B cell (primary cell): ENCODE measurements around the gene SIRPA. TPM values are rescaled to one million over a fixed set of nuclear protein-coding genes. Genes with fewer than 3 reads are reported as not detected.

Experiments
- ATAC-seq: fragments of 200-7000 bp; cut with Tn5 transposase; one replicate; pipeline ENCODE4 v1.10.0; 2021; ENCODE audit warnings: low read depth, mild to moderate bottlenecking, moderate number of reproducible peaks, moderate library complexity
- CTCF ChIA-PET: fragments of 350-600 bp; sonication (Branson Sonifier 250); formaldehyde crosslinking; loops from one replicate; lab custom pipeline; 2021; ENCODE audit warnings: antibody characterized with exemption, inconsistent platforms; lab: Charles Lee
- POLR2A ChIA-PET: fragments of 350-600 bp; sonication (Branson Sonifier 250); formaldehyde crosslinking; loops from one replicate; lab custom pipeline; 2021; ENCODE audit warnings: antibody characterized with exemption; lab: Charles Lee
- DNase-seq: peaks from one replicate; pipeline ENCODE4 v3.0.0; 2013
- H2AFZ ChIP-seq: 2 replicates; pipeline ENCODE4 v1.6.1; 2012; ENCODE audit warnings: mild to moderate bottlenecking, low read depth, low read length; ENCODE audit not compliant: insufficient read depth, poor library complexity, severe bottlenecking
- H3K27ac ChIP-seq, 2 donors: 1 replicate in 1 of 2; 2 replicates in 1 of 2; pipeline ENCODE4 v1.5.1; 2012 to 2013; ENCODE audit warnings: low read length in 2 of 2, mild to moderate bottlenecking in 2 of 2, moderate library complexity in 1 of 2
- H3K27me3 ChIP-seq, 4 experiments: fragments of 200-600 bp in 1 of 4; sonication (generic) in 1 of 4; replicated peaks in 1 of 4; 1 replicate in 2 of 4; 2 replicates in 2 of 4; pipeline versions ENCODE4 v1.6.1 to v1.7.0; 2013 to 2016; ENCODE audit warnings: low read length in 3 of 4, mild to moderate bottlenecking in 2 of 4, mixed read lengths in 1 of 4, moderate library complexity in 1 of 4; ENCODE audit not compliant: insufficient read depth in 4 of 4, control insufficient read depth in 3 of 4; ENCODE audit errors: control extremely low read depth in 1 of 4
- H3K36me3 ChIP-seq, 2 experiments: replicated peaks in 1 of 2; 1 replicate in 1 of 2; 2 replicates in 1 of 2; pipeline versions ENCODE4 v1.6.1 to v1.7.1; 2013; ENCODE audit warnings: low read length in 1 of 2; ENCODE audit not compliant: insufficient read depth in 2 of 2, control insufficient read depth in 1 of 2; ENCODE audit errors: control extremely low read depth in 1 of 2, extremely low read depth in 1 of 2
- H3K4me1 ChIP-seq, 2 donors: fragments of 200-600 bp in 1 of 2; sonication (generic) in 1 of 2; 1 replicate in 1 of 2; 2 replicates in 1 of 2; pipeline versions ENCODE4 v1.5.1 to v1.6.1; 2013 to 2017; ENCODE audit warnings: low read length in 2 of 2; ENCODE audit not compliant: control insufficient read depth in 2 of 2, insufficient read depth in 2 of 2
- H3K4me2 ChIP-seq: replicated peaks from 2 replicates; pipeline ENCODE3; 2012; ENCODE audit warnings: mild to moderate bottlenecking, low read depth, low read length; ENCODE audit not compliant: poor library complexity, severe bottlenecking
- H3K4me3 ChIP-seq, 5 experiments: fragments of 200-600 bp in 1 of 5; sonication (generic) in 1 of 5; 1 replicate in 3 of 5; 2 replicates in 2 of 5; pipeline versions ENCODE4 v1.5.1 to v1.7.0; 2011 to 2016; ENCODE audit warnings: low read length in 4 of 5, mild to moderate bottlenecking in 4 of 5, low read depth in 2 of 5, control low read depth in 1 of 5, moderate library complexity in 1 of 5; ENCODE audit not compliant: insufficient read depth in 1 of 5; ENCODE audit errors: control extremely low read depth in 1 of 5, extremely low read depth in 1 of 5
- H3K79me2 ChIP-seq: fragments of 200-600 bp; sonication (generic); one replicate; pipeline ENCODE4 v1.6.0; 2016; ENCODE audit warnings: low read length; ENCODE audit not compliant: control insufficient read depth, insufficient read depth
- H3K9ac ChIP-seq: fragments of 200-600 bp; sonication (generic); 2 replicates; pipeline ENCODE4 v1.6.1; 2017; ENCODE audit warnings: mild to moderate bottlenecking, low read length, moderate library complexity
- H3K9me3 ChIP-seq, 3 donors: one replicate each; pipeline versions ENCODE4 v1.6.1 to v1.7.1; 2013; ENCODE audit warnings: low read length in 2 of 3; ENCODE audit not compliant: control insufficient read depth in 2 of 3, insufficient read depth in 1 of 3; ENCODE audit errors: control extremely low read depth in 1 of 3
- H4K20me1 ChIP-seq: 2 replicates; pipeline ENCODE4 v1.6.0; 2012; ENCODE audit warnings: mild to moderate bottlenecking, low read length; ENCODE audit not compliant: insufficient read depth, control insufficient read depth, poor library complexity, severe bottlenecking
- H3K27ac Mint-ChIP-seq: one replicate; pipeline ENCODE4 v1.8.0; 2021; ENCODE audit warnings: mixed read lengths
- H3K27me3 Mint-ChIP-seq: one replicate; pipeline ENCODE4 v1.8.0; 2021; ENCODE audit warnings: mixed read lengths
- H3K4me1 Mint-ChIP-seq: one replicate; pipeline ENCODE4 v1.8.0; 2021; ENCODE audit warnings: mixed read lengths
- H3K4me3 Mint-ChIP-seq: one replicate; pipeline ENCODE4 v1.8.0; 2021; ENCODE audit warnings: mixed read lengths
- H3K9me3 Mint-ChIP-seq: one replicate; pipeline ENCODE4 v1.8.0; 2022; ENCODE audit warnings: mixed read lengths; ENCODE audit not compliant: insufficient read depth
- CTCF ChIP-seq: fragments of 200-600 bp; IDR thresholded peaks from one replicate; pipeline ENCODE4 v1.8.0; 2022; ENCODE audit warnings: antibody characterized with exemption, mild to moderate bottlenecking
- EZH2 ChIP-seq: IDR thresholded peaks from 2 replicates; pipeline ENCODE4 v1.6.1; 2012; ENCODE audit warnings: borderline replicate concordance, low read depth, mild to moderate bottlenecking, moderate library complexity, low read length; ENCODE audit not compliant: insufficient read depth, poor library complexity, severe bottlenecking
- WGBS: methylation state at CpG from one replicate; pipeline ENCODE4 v1.1.5; 2013; ENCODE audit warnings: missing lambda C conversion rate; ENCODE audit not compliant: insufficient coverage; 5-methylcytosine and 5-hydroxymethylcytosine counted together
- intact Hi-C: fragments of 100-400 bp; cut with micrococcal nuclease; formaldehyde crosslinking; loops from one replicate; pipeline ENCODE4 v1.10.0; 2022
- polyA plus RNA-seq: library from polyadenylated mRNA; depleted of rRNA; stranded (reverse); fragments of >200 nt; gene quantifications from 2 replicates; pipeline ENCODE4 v1.2.3, GENCODE V29; 2012
- total RNA-seq, 2 donors: library from RNA; stranded (reverse); fragments of 120-200 nt in 1 of 2; gene quantifications; 1 replicate in 1 of 2; 2 replicates in 1 of 2; pipeline versions ENCODE4 v1.2.3 to v1.2.4, GENCODE V29; 2013 to 2022

Gene SIRPA
- total and polyA plus RNA-seq, 2 donors (not counting 1 experiment from before 2014, with no cell fraction given) = 0.94 to 10.2 TPM

GRCh38 chr20:1867495-1868260 lies 27.5 kb upstream of the SIRPA start:
- H3K4me3 Mint-ChIP-seq = no peak overlapping the region
- DNase-seq = no peak
- no peak for ATAC-seq
- Histone ChIP-seq H3K27me3 (peaks cover 0 to 27% (median 6%) of the 10 kb centered on the region in 4 experiments), H4K20me1 (no peaks in the 10 kb centered on the region), H3K9me3 (peaks cover 0 to 6% (median under 1%) of the 10 kb centered on the region in 3 donors), H3K27ac (no peak overlapping the region), H3K36me3 (no peaks in the 10 kb centered on the region), H3K9ac (no peak overlapping the region), H3K4me2 (no peak overlapping the region), H2AFZ (no peak overlapping the region), H3K4me3 (no peak overlapping the region), H3K79me2 (no peaks in the 10 kb centered on the region), H3K4me1 (peaks cover 52 to 53% of the 10 kb centered on the region in 2 donors)
- H3K27me3 Mint-ChIP-seq = peaks cover 18% of the 10 kb centered on the region
- ChIA-PET CTCF (interaction anchor here (1.3 kb wide), 1 partner anchor 15 kb away, joined by 4 read pairs; no protein-coding TSS in a partner anchor), POLR2A (interaction anchor here (0.7 to 1.1 kb wide), 3 partner anchors 11 to 49 kb away, joined by 4 to 6 read pairs (median 5); no protein-coding TSS in a partner anchor)
- no peaks in the 10 kb centered on the region for H3K9me3 Mint-ChIP-seq
- intact Hi-C loops = no loop called here
- TF ChIP-seq CTCF (no peak), EZH2 (no peak)
- no CpG with 5 or more reads among the region's 3 CpGs for WGBS
- no peak overlapping the region for H3K27ac Mint-ChIP-seq
- H3K4me1 Mint-ChIP-seq = peaks cover 58% of the 10 kb centered on the region

- Histone ChIP-seq H3K79me2 (no peaks in the 10 kb centered on the region), H4K20me1 (no peaks in the 10 kb centered on the region), H3K27ac (no peak overlapping the region), H3K9me3 (peaks cover 1 to 8% (median 6%) of the 10 kb centered on the region in 3 donors), H3K4me1 (peaks cover 52 to 53% of the 10 kb centered on the region in 2 donors), H3K9ac (no peak overlapping the region), H2AFZ (no peak overlapping the region), H3K36me3 (no peaks in the 10 kb centered on the region), H3K4me2 (no peak overlapping the region), H3K4me3 (no peak overlapping the region), H3K27me3 (peaks cover 0 to 23% (median 6%) of the 10 kb centered on the region in 4 experiments)
- intact Hi-C loops = no loop called here
- H3K4me3 Mint-ChIP-seq = peak overlapping the region; percentile 33
- ChIA-PET POLR2A (no interaction called here), CTCF (interaction anchor here (1.0 kb wide), 1 partner anchor 67 kb away, joined by 3 read pairs; no protein-coding TSS in a partner anchor)
- no peak overlapping the region for H3K27ac Mint-ChIP-seq
- DNase-seq (no peak), ATAC-seq (no peak)
- 71% methylated on average over 3 of the region's 3 CpGs for WGBS
- peaks cover 11% of the 10 kb centered on the region for H3K27me3 Mint-ChIP-seq
- no peaks in the 10 kb centered on the region for H3K9me3 Mint-ChIP-seq
- TF ChIP-seq EZH2 = no peak
- TF ChIP-seq CTCF = no peak
- H3K4me1 Mint-ChIP-seq = peaks cover 60% of the 10 kb centered on the region
These were observed 26.4 kb upstream of the SIRPA start for GRCh38 chr20:1868856-1869255.
